MG63 (cell line): Measurements from ENCODE around the gene COL5A1. TPM values are rescaled to one million over a fixed set of nuclear protein-coding genes. Genes with fewer than 3 reads are reported as not detected.

Source experiments
- DNase-seq: peaks from one replicate; pipeline ENCODE4 v3.0.0-alpha.2; 2020
- H3K27me3 ChIP-seq: fragments of 250-450 bp; sonication (Bioruptor Pico); 2 replicates; pipeline ENCODE4 v1.5.1; 2020; ENCODE audit warnings: mild to moderate bottlenecking, moderate library complexity
- H3K36me3 ChIP-seq: fragments of 250-450 bp; sonication (Bioruptor Pico); 2 replicates; pipeline ENCODE4 v1.5.1; 2020; ENCODE audit warnings: mild to moderate bottlenecking, moderate library complexity
- H3K4me3 ChIP-seq: fragments of 250-450 bp; sonication (Bioruptor Pico); 2 replicates; pipeline ENCODE4 v1.5.1; 2020; ENCODE audit warnings: mild to moderate bottlenecking, moderate library complexity
- H3K9me3 ChIP-seq: fragments of 250-450 bp; sonication (Bioruptor Pico); 2 replicates; pipeline ENCODE4 v1.5.1; 2020; ENCODE audit warnings: mild to moderate bottlenecking, moderate library complexity
- total RNA-seq: library from RNA; depleted of rRNA; stranded (reverse); fragments of >200 nt; shearing (Covaris generic); gene quantifications from 2 replicates; pipeline ENCODE4 v1.2.3, GENCODE V29; 2014; ENCODE audit warnings: low replicate concordance

COL5A1 gene
- total RNA-seq, 1 experiment from 2014 or later = 92.0 TPM

GRCh38 chr9:134879664-134880483, 238.3 kb downstream of the COL5A1 start:
- Histone ChIP-seq H3K36me3 (no peaks in the 10 kb centered on the region), H3K9me3 (no peaks in the 10 kb centered on the region), H3K27me3 (0 out of 2 replicates have a peak, but pooled peaks cover 4% of the 10 kb centered on the region), H3K4me3 (no peak overlapping the region)
- DNase-seq = no peak

- Histone ChIP-seq H3K9me3 (no peaks in the 10 kb centered on the region), H3K36me3 (no peaks in the 10 kb centered on the region), H3K27me3 (0 out of 2 replicates have a peak, but pooled peaks cover 4% of the 10 kb centered on the region), H3K4me3 (no peak within 1 kb of the TSS)
- no peak for DNase-seq
Measured at GRCh38 chr9:134880484-134881312, 239.1 kb downstream of the COL5A1 start, which contains the start of gene FCN2. Gene FCN2 (plus strand): TSS chr9:134880810. CDS start chr9:134880822, 12 bp downstream.

- H3K27me3 ChIP-seq = 0 out of 2 replicates have a peak, but pooled peaks cover 4% of the 10 kb centered on the region
Measured at GRCh38 chr9:134881313-134881670, 239.7 kb downstream of the COL5A1 start.

GRCh38 chr9:134882204-134882785, 240.7 kb downstream of the COL5A1 start:
- no peaks in the 10 kb centered on the region for H3K36me3 ChIP-seq
- H3K27me3 ChIP-seq = no peaks in the 10 kb centered on the region
- H3K4me3 ChIP-seq = no peak overlapping the region
- no peaks in the 10 kb centered on the region for H3K9me3 ChIP-seq
- no peak for DNase-seq

More at GRCh38 chr9:134881313-134881670, 239.7 kb downstream of the COL5A1 start:
- no peaks in the 10 kb centered on the region for H3K9me3 ChIP-seq
- DNase-seq = no peak
- H3K36me3 ChIP-seq = no peaks in the 10 kb centered on the region
- H3K4me3 ChIP-seq = no peak overlapping the region

- Histone ChIP-seq H3K9me3 (no peaks in the 10 kb centered on the region), H3K36me3 (no peaks in the 10 kb centered on the region), H3K4me3 (no peak overlapping the region), H3K27me3 (no peaks in the 10 kb centered on the region)
- DNase-seq = no peak
Measured at GRCh38 chr9:134883040-134883782, 241.6 kb downstream of the COL5A1 start.

- Histone ChIP-seq H3K4me3 (no peak overlapping the region), H3K27me3 (no peaks in the 10 kb centered on the region), H3K36me3 (no peaks in the 10 kb centered on the region), H3K9me3 (no peaks in the 10 kb centered on the region)
- DNase-seq = no peak
Measured at GRCh38 chr9:134884492-134884891, 242.9 kb downstream of the COL5A1 start.

GRCh38 chr9:134885001-134885678, 243.5 kb downstream of the COL5A1 start:
- no peaks in the 10 kb centered on the region for H3K36me3 ChIP-seq
- H3K4me3 ChIP-seq = no peak overlapping the region
- no peak for DNase-seq
- no peaks in the 10 kb centered on the region for H3K9me3 ChIP-seq
- no peaks in the 10 kb centered on the region for H3K27me3 ChIP-seq

GRCh38 chr9:134885679-134886412, 244.2 kb downstream of the COL5A1 start:
- DNase-seq = no peak
- Histone ChIP-seq H3K27me3 (no peaks in the 10 kb centered on the region), H3K36me3 (no peaks in the 10 kb centered on the region), H3K4me3 (no peak overlapping the region), H3K9me3 (no peaks in the 10 kb centered on the region)

- Histone ChIP-seq H3K4me3 (no peak overlapping the region), H3K9me3 (no peaks in the 10 kb centered on the region), H3K27me3 (no peaks in the 10 kb centered on the region), H3K36me3 (no peaks in the 10 kb centered on the region)
- DNase-seq = no peak
Measured at GRCh38 chr9:134886413-134886913, 244.9 kb downstream of the COL5A1 start.

GRCh38 chr9:134887219-134887618, 245.6 kb downstream of the COL5A1 start:
- Histone ChIP-seq H3K27me3 (no peaks in the 10 kb centered on the region), H3K9me3 (no peaks in the 10 kb centered on the region), H3K4me3 (no peak overlapping the region), H3K36me3 (no peaks in the 10 kb centered on the region)
- DNase-seq = no peak

- Histone ChIP-seq H3K27me3 (no peaks in the 10 kb centered on the region), H3K9me3 (no peaks in the 10 kb centered on the region), H3K36me3 (no peaks in the 10 kb centered on the region), H3K4me3 (no peak overlapping the region)
- DNase-seq = no peak
Measured at GRCh38 chr9:134887686-134888602, 246.3 kb downstream of the COL5A1 start.

- DNase-seq = no peak
- Histone ChIP-seq H3K36me3 (no peaks in the 10 kb centered on the region), H3K4me3 (no peak overlapping the region), H3K9me3 (no peaks in the 10 kb centered on the region), H3K27me3 (no peaks in the 10 kb centered on the region)
Measured at GRCh38 chr9:134888603-134889190, 247.1 kb downstream of the COL5A1 start.

- no peaks in the 10 kb centered on the region for H3K27me3 ChIP-seq
- DNase-seq = no peak
- H3K4me3 ChIP-seq = no peak overlapping the region
- H3K36me3 ChIP-seq = no peaks in the 10 kb centered on the region
- H3K9me3 ChIP-seq = peaks cover 6% of the 10 kb centered on the region
Measured at GRCh38 chr9:134889386-134890154, 248.0 kb downstream of the COL5A1 start.
